Urinary bladder (tissue), 2 donors: ENCODE measurements around the gene CPSF7. TPM values are rescaled to one million over a fixed set of nuclear protein-coding genes. Genes with fewer than 3 reads are reported as not detected.

Source experiments
- polyA plus RNA-seq: library from polyadenylated mRNA; stranded (reverse); fragments of 200-250 nt; gene quantifications from one replicate; pipeline ENCODE4 v1.2.3, GENCODE V29; 2013
- small RNA-seq: library from RNA; depleted of rRNA; stranded (forward); fragments of <200 nt; gene quantifications from one replicate; pipeline ENCODE3, GENCODE V24; 2014
- total RNA-seq: library from RNA; depleted of rRNA; stranded (reverse); fragments of >200 nt; gene quantifications from one replicate; pipeline ENCODE4 v1.2.3, GENCODE V29; 2014
- donor health status: healthy.

CPSF7 gene
- total and polyA plus RNA-seq, 2 donors = 32.9 to 61.1 TPM

Small RNAs within 50 kb of the gene (small RNA-seq; reads per million reads assigned to genes)
- gene RN7SL23P = not detected

Other genes with a start within 250 kb of the CPSF7 start
- gene PGA3, start 226.5 kb downstream of the CPSF7 start, total RNA-seq = 1.3 TPM
- gene PGA3, start 226.5 kb downstream of the CPSF7 start, polyA plus RNA-seq = 0.60 TPM
- gene PGA4, start 207.6 kb downstream of the CPSF7 start, total RNA-seq = 1.2 TPM
- 1.1 TPM for gene PGA4, start 207.6 kb downstream of the CPSF7 start, polyA plus RNA-seq
- 0.69 TPM for gene PGA5, start 188.8 kb downstream of the CPSF7 start, total RNA-seq
- gene PGA5, start 188.8 kb downstream of the CPSF7 start, polyA plus RNA-seq = 0.38 TPM
- gene VWCE, start 134.7 kb downstream of the CPSF7 start, total RNA-seq = 0.63 TPM
- gene VWCE, start 134.7 kb downstream of the CPSF7 start, polyA plus RNA-seq = 0.67 TPM
- gene DDB1, start 96.9 kb downstream of the CPSF7 start, total RNA-seq = 136 TPM
- 109 TPM for gene DDB1, start 96.9 kb downstream of the CPSF7 start, polyA plus RNA-seq
- 8.3 TPM for gene TKFC, start 96.7 kb downstream of the CPSF7 start, total RNA-seq
- gene TKFC, start 96.7 kb downstream of the CPSF7 start, polyA plus RNA-seq = 27.6 TPM
- 19.6 TPM for gene CYB561A3, start 68.1 kb downstream of the CPSF7 start, total RNA-seq
- 34.9 TPM for gene CYB561A3, start 68.1 kb downstream of the CPSF7 start, polyA plus RNA-seq
- gene TMEM138, start 67.6 kb downstream of the CPSF7 start, total RNA-seq = 25.5 TPM
- 34.3 TPM for gene TMEM138, start 67.6 kb downstream of the CPSF7 start, polyA plus RNA-seq
- gene TMEM216, start 37.4 kb downstream of the CPSF7 start, total RNA-seq = 20.5 TPM
- 17.4 TPM for gene TMEM216, start 37.4 kb downstream of the CPSF7 start, polyA plus RNA-seq
- gene SDHAF2, start 149 bp upstream of the CPSF7 start, total RNA-seq = 36.6 TPM
- gene SDHAF2, start 149 bp upstream of the CPSF7 start, polyA plus RNA-seq = 40.7 TPM
- not detected for gene LRRC10B, start 78.8 kb upstream of the CPSF7 start, total RNA-seq
- gene LRRC10B, start 78.8 kb upstream of the CPSF7 start, polyA plus RNA-seq = 2.7 TPM
- gene SYT7, start 151.1 kb upstream of the CPSF7 start, total RNA-seq = 1.1 TPM
- gene SYT7, start 151.1 kb upstream of the CPSF7 start, polyA plus RNA-seq = 2.6 TPM